Neural crest cell (in vitro differentiated cells): ENCODE results near the gene ZNF140. TPM values are rescaled to one million over a fixed set of nuclear protein-coding genes. Genes with fewer than 3 reads are reported as not detected.

Experiments used
- DNase-seq: peaks from one replicate; pipeline ENCODE4 v3.0.0; 2021; ENCODE audit warnings: low read depth, mixed read lengths, low spot score
- H3K27ac Mint-ChIP-seq: one replicate; pipeline ENCODE4 v1.8.0; 2021; ENCODE audit warnings: mild to moderate bottlenecking, mixed read lengths; ENCODE audit not compliant: unreplicated experiment
- H3K27me3 Mint-ChIP-seq: 2 replicates; pipeline ENCODE4 v1.8.0; 2021; ENCODE audit warnings: low read depth, mild to moderate bottlenecking, mixed read lengths
- H3K36me3 Mint-ChIP-seq: 2 replicates; pipeline ENCODE4 v1.8.0; 2021; ENCODE audit warnings: low read depth, mild to moderate bottlenecking, mixed read lengths
- H3K4me1 Mint-ChIP-seq: 2 replicates; pipeline ENCODE4 v1.8.0; 2021; ENCODE audit warnings: mixed read lengths
- H3K4me3 Mint-ChIP-seq: one replicate; pipeline ENCODE4 v1.8.0; 2021; ENCODE audit warnings: mild to moderate bottlenecking, mixed read lengths
- H3K9me3 Mint-ChIP-seq: 2 replicates; pipeline ENCODE4 v1.8.0; 2021; ENCODE audit warnings: mixed read lengths
- CTCF ChIP-seq: fragments of 200-600 bp; sonication (generic); conservative IDR thresholded peaks from 2 replicates; pipeline ENCODE4 v1.5.0; 2021; ENCODE audit warnings: antibody characterized with exemption, mild to moderate bottlenecking
- total RNA-seq: library from RNA; stranded (reverse); gene quantifications from 2 replicates; pipeline ENCODE4 v1.2.1, GENCODE V29; 2021

The ZNF140 gene
- total RNA-seq, 1 donor from 2014 or later, result 19.9 TPM

- H3K4me1 Mint-ChIP-seq, result peaks cover 4% of the 10 kb centered on the region
- peaks cover 58% of the 10 kb centered on the region for H3K36me3 Mint-ChIP-seq
- TF ChIP-seq CTCF, result no peak
- H3K4me3 Mint-ChIP-seq, result no peak overlapping the region
- DNase-seq, result no peak
- no peaks in the 10 kb centered on the region for H3K27me3 Mint-ChIP-seq
- peaks cover 32% of the 10 kb centered on the region for H3K9me3 Mint-ChIP-seq
- no peak overlapping the region for H3K27ac Mint-ChIP-seq
Measured at GRCh38 chr12:133081159-133081780, 547 bp downstream of the ZNF140 start.

- H3K9me3 Mint-ChIP-seq, result peaks cover 30% of the 10 kb centered on the region
- H3K4me3 Mint-ChIP-seq, result peak overlapping the region; percentile 70
- H3K27ac Mint-ChIP-seq, result no peak overlapping the region
Measured at GRCh38 chr12:133083345-133083744, 2.6 kb downstream of the ZNF140 start.

GRCh38 chr12:133105620-133106019, 24.9 kb downstream of the ZNF140 start:
- DNase-seq, result no peak
- TF ChIP-seq CTCF, result no peak
- H3K4me3 Mint-ChIP-seq, result no peak overlapping the region
- peaks cover 45% of the 10 kb centered on the region for H3K9me3 Mint-ChIP-seq
- H3K27me3 Mint-ChIP-seq, result no peaks in the 10 kb centered on the region
- H3K36me3 Mint-ChIP-seq, result peaks cover 93% of the 10 kb centered on the region
- H3K27ac Mint-ChIP-seq, result no peak overlapping the region
- no peaks in the 10 kb centered on the region for H3K4me1 Mint-ChIP-seq

More at GRCh38 chr12:133083345-133083744, 2.6 kb downstream of the ZNF140 start:
- Mint-ChIP-seq H3K36me3 (peaks cover 63% of the 10 kb centered on the region), H3K27me3 (no peaks in the 10 kb centered on the region), H3K4me1 (peaks cover 4% of the 10 kb centered on the region)
- no peak for TF ChIP-seq CTCF
- DNase-seq, result no peak

GRCh38 chr12:133106253-133106652, 25.5 kb downstream of the ZNF140 start:
- no peak for DNase-seq
- Mint-ChIP-seq H3K4me3 (no peak overlapping the region), H3K4me1 (no peaks in the 10 kb centered on the region), H3K9me3 (peaks cover 42% of the 10 kb centered on the region), H3K27me3 (no peaks in the 10 kb centered on the region), H3K36me3 (peaks cover 91% of the 10 kb centered on the region), H3K27ac (no peak overlapping the region)
- no peak for TF ChIP-seq CTCF

- H3K27me3 Mint-ChIP-seq, result no peaks in the 10 kb centered on the region
- TF ChIP-seq CTCF, result no peak
- no peak overlapping the region for H3K27ac Mint-ChIP-seq
- peaks cover 87% of the 10 kb centered on the region for H3K36me3 Mint-ChIP-seq
- no peaks in the 10 kb centered on the region for H3K4me1 Mint-ChIP-seq
- H3K4me3 Mint-ChIP-seq, result no peak overlapping the region
- DNase-seq, result no peak
- H3K9me3 Mint-ChIP-seq, result peaks cover 41% of the 10 kb centered on the region
Measured at GRCh38 chr12:133107121-133107520, 26.4 kb downstream of the ZNF140 start.
